Measurements from ENCODE around the gene FAM162A.

GRCh38 chr3:122377975-122378374 is 6.0 kb upstream of the FAM162A start:
- TF ChIP-seq CTCF (IDR thresholded peaks at IDR 0.05; ENCODE audit: insufficient read depth, low read depth, low read length), result no peak
- TF ChIP-seq EZH2 (IDR thresholded peaks at IDR 0.05; ENCODE audit: insufficient read depth, low read length), result no peak

Data from astrocyte (in vitro differentiated cells and primary cell).